ENCODE results near the gene TMEM74B. TPM values are rescaled to one million over a fixed set of nuclear protein-coding genes. Genes with fewer than 3 reads are reported as not detected.

The TMEM74B gene
- polyA plus RNA-seq, 3 donors = 2.9 to 6.5 (median 5.7) TPM

DNA sequence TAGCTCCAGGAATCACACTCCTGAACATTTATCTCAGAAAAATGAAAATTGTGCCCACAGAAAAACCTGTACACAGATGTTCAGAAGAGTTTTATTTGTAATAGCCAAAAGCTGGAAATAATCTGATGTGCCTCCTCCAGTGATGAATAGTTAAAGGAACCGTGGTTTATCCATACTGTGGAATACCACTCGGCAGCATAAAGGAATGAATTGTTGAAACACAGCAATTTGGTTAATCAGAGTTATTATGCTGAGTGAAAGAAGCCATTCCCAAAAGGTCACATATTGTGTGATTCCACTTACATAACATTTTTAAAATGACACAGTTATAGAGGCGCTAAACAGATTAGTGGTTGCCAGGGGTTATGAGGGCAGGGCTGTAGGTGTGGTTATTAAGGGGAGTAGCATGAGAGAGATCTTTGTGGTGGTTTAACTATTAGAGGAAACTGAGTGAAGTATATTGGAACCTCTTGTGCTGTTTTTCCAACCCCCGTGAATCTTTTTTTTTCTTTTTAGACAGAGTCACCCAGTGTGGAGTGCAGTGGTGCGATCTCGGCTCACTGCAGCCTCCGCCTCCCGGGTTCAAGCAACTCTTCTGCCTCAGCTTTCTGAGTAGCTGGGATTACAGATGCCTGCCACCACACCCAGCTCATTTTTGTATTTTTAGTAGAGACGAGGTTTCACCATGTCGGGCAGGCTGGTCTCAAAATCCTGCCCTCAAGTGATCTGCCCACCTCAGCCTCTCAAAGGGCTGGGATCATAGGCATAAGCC lies 40.2 kb downstream of the TMEM74B start:
- DNase-seq = no peak

GRCh38 chr20:1137236-1137635 lies 47.5 kb downstream of the TMEM74B start:
- DNase-seq = no peak

DNA sequence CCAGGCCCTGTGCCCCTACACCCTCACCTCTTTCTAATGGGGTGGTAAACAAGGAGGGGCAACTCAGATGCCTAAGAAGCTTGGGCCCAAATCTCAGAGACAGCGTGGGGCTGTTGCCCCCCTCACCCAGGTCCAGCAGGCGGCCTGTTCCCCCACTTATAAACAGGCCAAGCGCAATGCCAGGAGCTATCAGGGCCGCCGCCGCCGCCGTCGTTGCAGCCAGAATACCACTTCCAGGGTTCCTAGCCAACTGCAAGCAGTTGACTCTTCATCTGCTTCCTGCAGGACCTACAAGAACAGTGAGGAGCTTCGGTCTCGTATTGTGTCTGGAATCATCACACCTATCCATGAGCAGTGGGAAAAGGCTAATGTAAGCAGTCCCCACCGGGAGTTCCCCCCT lies 49.9 kb downstream of the TMEM74B start:
- DNase-seq = no peak

- DNase-seq = no peak
Measured at GRCh38 chr20:1134355-1134754, 50.4 kb downstream of the TMEM74B start.

DNA sequence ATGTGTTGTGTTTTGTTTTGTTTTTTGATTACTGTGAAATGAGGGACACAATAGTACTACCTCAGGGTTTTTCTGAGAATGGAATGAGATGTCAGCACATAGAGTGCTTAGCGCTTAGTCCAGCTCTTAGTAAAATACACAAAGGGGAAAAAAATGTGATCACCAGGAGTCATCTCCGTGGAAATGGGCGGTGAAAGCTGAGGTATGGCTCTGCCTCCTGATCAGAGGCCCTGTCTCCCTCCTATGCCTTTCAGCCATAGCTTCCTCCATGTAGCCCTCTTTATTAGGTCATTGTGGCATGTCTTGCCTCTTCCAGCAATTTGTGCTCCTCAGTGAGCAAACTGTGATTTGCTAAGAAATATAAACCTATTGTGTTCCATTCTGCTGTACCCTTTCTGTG lies 53.4 kb downstream of the TMEM74B start:
- no peak for DNase-seq

GRCh38 chr20:1130847-1131246 lies 53.9 kb downstream of the TMEM74B start:
- no peak for DNase-seq

Other genes starting within 250 kb of the TMEM74B start
- gene RSPO4, start 182.7 kb downstream of the TMEM74B start, polyA plus RNA-seq (ENCODE audit: insufficient read length in 3 of 3) = 1 to 10 TPM; 1.7 to 3.3 (median 2.1) TPM
- gene PSMF1, start 66.4 kb downstream of the TMEM74B start, polyA plus RNA-seq (ENCODE audit: insufficient read length in 3 of 3) = 100 to 1,000 TPM; 134 to 151 (median 151) TPM
- gene C20orf202, start 18.5 kb upstream of the TMEM74B start, polyA plus RNA-seq (ENCODE audit: insufficient read length in 3 of 3) = under 1 TPM; 0.30 to 0.41 (median 0.33) TPM
- not detected for gene RAD21L1, start 41.1 kb upstream of the TMEM74B start, polyA plus RNA-seq (ENCODE audit: insufficient read length in 3 of 3)
- gene SNPH, start 81.3 kb upstream of the TMEM74B start, polyA plus RNA-seq (ENCODE audit: insufficient read length in 3 of 3) = 1 to 10 TPM; 3.2 to 4.0 (median 3.2) TPM
- 1 to 10 TPM; 2.5 to 3.5 (median 3.4) TPM for gene SDCBP2, start 144.2 kb upstream of the TMEM74B start, polyA plus RNA-seq (ENCODE audit: insufficient read length in 3 of 3)
- gene FKBP1A, start 208.1 kb upstream of the TMEM74B start, polyA plus RNA-seq (ENCODE audit: insufficient read length in 3 of 3) = 100 to 1,000 TPM; 340 to 380 (median 358) TPM

All from renal pelvis (tissue), 4 donors.